Measurements from ENCODE around the gene SLK.

- TF ChIP-seq CTCF (IDR thresholded peaks at IDR 0.05) (no peak), POLR2AphosphoS5 (IDR thresholded peaks at IDR 0.05) (no peak)
These were observed 105.8 kb downstream of the SLK start for GRCh38 chr10:104072786-104073185.
